Astrocyte (in vitro differentiated cells and primary cell): ENCODE data around the gene ADIPOR2. TPM values are rescaled to one million over a fixed set of nuclear protein-coding genes. Genes with fewer than 3 reads are reported as not detected.

Source experiments
- DNase-seq: peaks from one replicate; pipeline ENCODE4 v3.0.0-alpha.2; 2010; ENCODE audit warnings: low read depth
- FAIRE-seq: peaks from 2 replicates; lab custom pipeline; 2011; peaks lifted over from hg19 to GRCh38; lab: Jason Lieb, UNC
- H2AFZ ChIP-seq: 2 replicates; pipeline ENCODE4 v1.6.0; 2012; ENCODE audit warnings: low read depth, low read length, inconsistent platforms
- H3K27ac ChIP-seq: 2 replicates; pipeline ENCODE4 v1.5.1; 2011; ENCODE audit warnings: low read depth, low read length, inconsistent platforms
- H3K27me3 ChIP-seq: 2 replicates; pipeline ENCODE4 v1.6.0; 2011; ENCODE audit warnings: low read length, inconsistent platforms; ENCODE audit not compliant: insufficient read depth
- H3K36me3 ChIP-seq: 2 replicates; pipeline ENCODE4 v1.5.1; 2011; ENCODE audit warnings: low read length, inconsistent platforms; ENCODE audit not compliant: insufficient read depth
- H3K4me1 ChIP-seq: 2 replicates; pipeline ENCODE4 v1.5.1; 2011; ENCODE audit warnings: low read length, inconsistent platforms; ENCODE audit not compliant: insufficient read depth
- H3K4me2 ChIP-seq: 2 replicates; pipeline ENCODE4 v1.6.0; 2012; ENCODE audit warnings: low read length, inconsistent platforms
- H3K4me3 ChIP-seq: 2 replicates; pipeline ENCODE4 v1.5.1; 2011; ENCODE audit warnings: low read depth, mild to moderate bottlenecking, low read length, inconsistent platforms; ENCODE audit not compliant: insufficient read depth
- H3K79me2 ChIP-seq: 2 replicates; pipeline ENCODE4 v1.6.0; 2012; ENCODE audit warnings: mild to moderate bottlenecking, low read length, inconsistent platforms; ENCODE audit not compliant: insufficient read depth
- H3K9ac ChIP-seq: 2 replicates; pipeline ENCODE4 v1.6.0; 2012; ENCODE audit warnings: mild to moderate bottlenecking, low read length, inconsistent platforms
- H3K9me3 ChIP-seq: 2 replicates; pipeline ENCODE4 v1.5.1; 2012; ENCODE audit warnings: low read depth, mild to moderate bottlenecking, low read length, inconsistent platforms; ENCODE audit not compliant: insufficient read depth
- H4K20me1 ChIP-seq: 2 replicates; pipeline ENCODE4 v1.6.0; 2012; ENCODE audit warnings: low read length, inconsistent platforms; ENCODE audit not compliant: insufficient read depth
- H3K27ac Mint-ChIP-seq: one replicate; pipeline ENCODE4 v1.8.0; 2021; ENCODE audit warnings: mild to moderate bottlenecking, mixed read lengths; ENCODE audit not compliant: unreplicated experiment
- H3K27me3 Mint-ChIP-seq: one replicate; pipeline ENCODE4 v1.8.0; 2021; ENCODE audit warnings: low read depth, mixed read lengths; ENCODE audit not compliant: unreplicated experiment
- H3K36me3 Mint-ChIP-seq: one replicate; pipeline ENCODE4 v1.8.0; 2021; ENCODE audit warnings: low read depth, mixed read lengths; ENCODE audit not compliant: unreplicated experiment
- H3K4me1 Mint-ChIP-seq: one replicate; pipeline ENCODE4 v1.8.0; 2021; ENCODE audit warnings: low read depth, mixed read lengths; ENCODE audit not compliant: unreplicated experiment
- H3K4me3 Mint-ChIP-seq: one replicate; pipeline ENCODE4 v1.8.0; 2021; ENCODE audit warnings: mild to moderate bottlenecking, moderate library complexity, mixed read lengths; ENCODE audit not compliant: unreplicated experiment
- H3K9me3 Mint-ChIP-seq: one replicate; pipeline ENCODE4 v1.8.0; 2021; ENCODE audit warnings: mild to moderate bottlenecking, mixed read lengths; ENCODE audit not compliant: unreplicated experiment
- EZH2 ChIP-seq: IDR thresholded peaks from 2 replicates; pipeline ENCODE4 v1.6.1; 2012; ENCODE audit warnings: mild to moderate bottlenecking, low read length, inconsistent platforms; ENCODE audit not compliant: insufficient read depth
- total RNA-seq: library from RNA; stranded (reverse); gene quantifications from 2 replicates; pipeline ENCODE4 v1.2.1, GENCODE V29; 2021
- TF ChIP-seq, protein P1 (sequence below): IDR thresholded peaks from 2 replicates; pipeline ENCODE4 v1.5.1; 2011; ENCODE audit warnings: low read depth, mild to moderate bottlenecking, inconsistent platforms, low read length, moderate library complexity; ENCODE audit not compliant: insufficient read depth

Gene ADIPOR2
- total RNA-seq, 1 donor from 2014 or later: 56.6 TPM

DNA sequence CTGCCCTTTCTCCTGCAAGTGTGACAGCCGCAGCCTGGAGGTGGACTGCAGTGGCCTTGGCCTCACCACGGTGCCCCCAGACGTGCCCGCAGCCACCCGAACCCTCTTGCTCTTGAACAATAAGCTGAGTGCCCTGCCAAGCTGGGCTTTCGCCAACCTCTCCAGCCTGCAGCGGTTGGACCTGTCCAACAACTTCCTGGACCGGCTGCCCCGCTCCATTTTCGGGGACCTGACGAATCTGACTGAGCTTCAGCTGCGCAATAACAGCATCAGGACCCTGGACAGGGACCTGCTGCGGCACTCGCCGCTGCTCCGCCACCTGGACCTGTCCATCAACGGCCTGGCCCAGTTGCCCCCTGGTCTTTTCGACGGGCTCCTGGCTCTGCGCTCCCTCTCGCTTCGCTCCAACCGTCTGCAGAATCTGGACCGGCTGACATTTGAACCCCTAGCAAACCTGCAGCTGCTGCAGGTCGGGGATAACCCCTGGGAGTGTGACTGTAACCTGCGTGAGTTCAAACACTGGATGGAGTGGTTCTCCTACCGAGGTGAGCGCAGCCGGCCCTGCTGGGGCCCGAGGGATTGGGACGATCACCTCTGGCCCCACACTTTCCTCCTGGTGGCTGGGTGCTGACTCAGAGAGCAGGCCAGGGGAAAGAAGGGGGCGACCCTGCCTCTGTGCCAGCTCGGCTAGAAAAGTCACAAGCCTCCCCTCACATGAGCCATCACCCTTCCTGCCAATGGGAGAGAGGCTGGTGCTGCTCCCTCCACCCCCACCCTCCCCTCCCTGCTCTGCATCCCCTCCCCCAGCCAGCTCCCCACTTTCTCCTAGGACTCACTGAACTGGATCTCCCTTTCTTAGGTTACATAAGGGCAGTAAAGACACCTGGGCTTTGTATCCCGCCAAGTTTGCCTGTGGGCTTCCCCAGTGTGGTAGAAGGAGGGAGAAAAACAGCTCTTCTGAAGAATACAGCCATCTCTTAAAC is 140.4 kb downstream of the ADIPOR2 start:
- H3K4me1 ChIP-seq: no peaks in the 10 kb centered on the region
- Mint-ChIP-seq H3K27me3 (peaks cover 54% of the 10 kb centered on the region), H3K27ac (no peak overlapping the region), H3K4me1 (no peaks in the 10 kb centered on the region), H3K9me3 (no peaks in the 10 kb centered on the region), H3K4me3 (no peak overlapping the region), H3K36me3 (no peaks in the 10 kb centered on the region)
- H3K4me3 ChIP-seq: no peak overlapping the region
- H3K27me3 ChIP-seq: peaks cover 26% of the 10 kb centered on the region
- H3K9me3 ChIP-seq: no peaks in the 10 kb centered on the region
- H2AFZ ChIP-seq: no peak overlapping the region
- no peak overlapping the region for H3K4me2 ChIP-seq
- H4K20me1 ChIP-seq: no peaks in the 10 kb centered on the region
- DNase-seq: peak; percentile 37
- H3K27ac ChIP-seq: no peak overlapping the region
- no peak overlapping the region for H3K9ac ChIP-seq
- H3K79me2 ChIP-seq: no peaks in the 10 kb centered on the region
- TF ChIP-seq EZH2: no peak
- TF ChIP-seq, protein P1, sequence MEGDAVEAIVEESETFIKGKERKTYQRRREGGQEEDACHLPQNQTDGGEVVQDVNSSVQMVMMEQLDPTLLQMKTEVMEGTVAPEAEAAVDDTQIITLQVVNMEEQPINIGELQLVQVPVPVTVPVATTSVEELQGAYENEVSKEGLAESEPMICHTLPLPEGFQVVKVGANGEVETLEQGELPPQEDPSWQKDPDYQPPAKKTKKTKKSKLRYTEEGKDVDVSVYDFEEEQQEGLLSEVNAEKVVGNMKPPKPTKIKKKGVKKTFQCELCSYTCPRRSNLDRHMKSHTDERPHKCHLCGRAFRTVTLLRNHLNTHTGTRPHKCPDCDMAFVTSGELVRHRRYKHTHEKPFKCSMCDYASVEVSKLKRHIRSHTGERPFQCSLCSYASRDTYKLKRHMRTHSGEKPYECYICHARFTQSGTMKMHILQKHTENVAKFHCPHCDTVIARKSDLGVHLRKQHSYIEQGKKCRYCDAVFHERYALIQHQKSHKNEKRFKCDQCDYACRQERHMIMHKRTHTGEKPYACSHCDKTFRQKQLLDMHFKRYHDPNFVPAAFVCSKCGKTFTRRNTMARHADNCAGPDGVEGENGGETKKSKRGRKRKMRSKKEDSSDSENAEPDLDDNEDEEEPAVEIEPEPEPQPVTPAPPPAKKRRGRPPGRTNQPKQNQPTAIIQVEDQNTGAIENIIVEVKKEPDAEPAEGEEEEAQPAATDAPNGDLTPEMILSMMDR: no peak
- no peaks in the 10 kb centered on the region for H3K36me3 ChIP-seq
- no peak for FAIRE-seq

DNA sequence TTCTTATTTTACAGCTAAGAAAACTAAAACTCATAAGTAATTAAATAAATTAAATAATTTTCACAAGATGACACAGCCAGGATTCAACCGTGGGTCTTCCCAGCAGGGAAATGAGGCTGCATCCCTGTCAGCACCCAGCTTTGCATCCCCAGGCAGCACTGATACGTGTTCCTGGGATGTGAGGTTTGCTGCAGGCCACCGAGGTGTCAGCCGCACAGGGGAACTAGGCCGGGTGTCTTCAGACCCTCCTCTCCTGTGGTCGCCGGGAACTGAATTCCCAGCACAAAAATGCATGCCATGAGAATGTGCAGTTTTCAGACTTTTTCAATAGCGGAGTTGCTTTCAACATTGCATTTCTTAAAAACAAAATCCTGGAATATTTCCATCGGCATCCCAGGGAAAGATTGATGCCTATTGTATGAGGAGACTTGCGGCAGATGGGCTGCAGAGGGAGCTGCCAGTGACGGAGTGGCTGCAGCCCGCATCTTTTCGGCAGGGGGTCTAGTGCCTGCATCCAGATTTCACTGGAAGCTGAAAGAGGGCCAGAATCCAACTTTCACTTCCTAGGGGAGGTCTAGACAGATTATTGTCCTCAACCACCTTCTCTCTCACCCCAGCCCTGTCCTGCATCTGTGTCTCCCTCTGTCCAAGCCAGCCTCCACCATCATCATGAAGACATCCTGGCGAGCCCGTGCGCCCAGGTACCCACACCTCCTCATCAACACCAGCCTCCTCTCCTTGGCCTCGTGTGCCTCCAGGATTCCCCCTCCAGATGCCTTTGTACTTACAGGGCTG is 142.1 kb downstream of the ADIPOR2 start:
- peaks cover 52% of the 10 kb centered on the region for H3K27me3 Mint-ChIP-seq
- Histone ChIP-seq H4K20me1 (no peaks in the 10 kb centered on the region), H3K27me3 (peaks cover 26% of the 10 kb centered on the region), H3K79me2 (no peaks in the 10 kb centered on the region), H3K4me1 (peaks cover 8% of the 10 kb centered on the region), H3K4me2 (no peak overlapping the region), H2AFZ (no peak overlapping the region), H3K9me3 (no peaks in the 10 kb centered on the region), H3K36me3 (no peaks in the 10 kb centered on the region), H3K9ac (no peak overlapping the region), H3K27ac (no peak overlapping the region), H3K4me3 (no peak overlapping the region)
- DNase-seq: no peak
- H3K4me3 Mint-ChIP-seq: no peak overlapping the region
- H3K9me3 Mint-ChIP-seq: no peaks in the 10 kb centered on the region
- peaks cover 9% of the 10 kb centered on the region for H3K4me1 Mint-ChIP-seq
- TF ChIP-seq, protein P1: no peak
- no peak for TF ChIP-seq EZH2
- no peaks in the 10 kb centered on the region for H3K36me3 Mint-ChIP-seq
- no peak overlapping the region for H3K27ac Mint-ChIP-seq
- no peak for FAIRE-seq
